Measurements from ENCODE around the gene ALKBH2.
"Not testable (repeated sequence)": the region's sequence is repeated elsewhere in the genome, so short reads cannot be mapped to it uniquely, and the experiment has no call there.

ALKBH2 gene

DNA sequence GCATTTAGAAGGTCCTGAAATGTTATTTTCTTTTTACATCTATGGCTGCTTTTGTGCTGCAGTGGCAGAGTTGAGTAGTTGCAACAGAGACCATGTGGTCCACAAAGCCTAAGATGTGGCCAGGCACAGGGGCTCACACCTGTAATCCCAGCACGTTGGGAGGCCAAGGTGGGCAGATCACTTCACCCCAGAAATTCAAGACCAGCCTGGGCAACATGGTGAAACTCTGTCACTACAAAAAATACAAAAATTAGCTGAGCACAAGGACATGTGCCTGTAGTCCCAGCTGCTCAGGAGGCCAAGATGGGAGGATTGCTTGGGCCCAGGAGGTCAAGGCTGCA is 27.4 kb downstream of the ALKBH2 start:
- DNase-seq (ENCODE audit: low read depth) = no peak

DNA sequence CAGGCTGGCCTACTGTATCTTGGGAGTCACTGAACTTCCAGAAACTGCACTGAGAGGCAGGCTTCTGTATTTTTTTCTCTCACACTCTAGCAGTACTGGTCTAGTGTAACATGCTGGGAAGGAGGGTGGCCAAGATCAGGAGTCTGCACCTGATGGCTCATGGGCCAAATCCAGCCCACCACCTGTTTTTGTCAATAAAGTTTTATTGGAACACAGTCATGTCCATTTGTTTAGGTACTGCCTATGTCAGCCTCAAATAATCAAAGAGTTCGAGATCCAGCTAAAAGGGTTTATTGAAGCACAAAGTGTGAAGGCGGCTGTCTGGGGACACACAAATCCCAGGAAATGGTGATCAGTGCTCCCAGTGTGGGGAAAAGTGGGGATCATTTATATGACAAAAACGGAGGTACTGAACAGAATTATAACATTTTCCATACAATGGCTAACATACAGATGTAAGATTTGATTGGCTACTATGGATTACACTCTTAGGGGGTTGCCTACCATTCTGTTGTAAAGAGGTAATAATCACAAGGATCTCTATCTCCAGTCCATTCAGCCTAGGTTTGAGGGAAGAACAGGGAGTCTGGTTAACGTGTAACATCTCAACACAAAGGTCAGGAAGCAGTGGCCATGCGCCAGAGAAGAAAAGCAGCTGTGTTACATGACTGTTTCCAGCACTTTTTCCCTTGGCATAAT is 28.0 kb downstream of the ALKBH2 start:
- no peak for DNase-seq (ENCODE audit: low read depth)

DNA sequence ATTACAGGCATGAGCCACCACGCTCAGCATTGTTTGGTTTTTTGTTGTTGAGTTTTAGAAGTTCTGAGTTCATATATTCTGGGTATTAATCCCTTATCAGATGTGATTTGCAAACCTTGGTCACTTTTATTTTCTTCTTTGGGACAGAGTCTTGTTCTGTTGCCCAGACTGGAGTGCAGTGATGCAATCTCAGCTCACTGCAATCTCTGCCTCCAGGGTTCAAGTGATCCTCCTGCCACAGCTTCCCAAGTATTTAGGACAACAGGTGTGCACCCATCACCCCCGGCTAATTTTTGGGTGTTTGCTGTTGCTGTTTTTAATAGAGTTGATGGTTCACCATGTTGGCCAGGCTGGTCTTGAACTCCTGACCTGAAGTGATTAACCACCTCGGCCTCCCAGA is 29.1 kb downstream of the ALKBH2 start:
- no peak for DNase-seq (ENCODE audit: low read depth)

DNA sequence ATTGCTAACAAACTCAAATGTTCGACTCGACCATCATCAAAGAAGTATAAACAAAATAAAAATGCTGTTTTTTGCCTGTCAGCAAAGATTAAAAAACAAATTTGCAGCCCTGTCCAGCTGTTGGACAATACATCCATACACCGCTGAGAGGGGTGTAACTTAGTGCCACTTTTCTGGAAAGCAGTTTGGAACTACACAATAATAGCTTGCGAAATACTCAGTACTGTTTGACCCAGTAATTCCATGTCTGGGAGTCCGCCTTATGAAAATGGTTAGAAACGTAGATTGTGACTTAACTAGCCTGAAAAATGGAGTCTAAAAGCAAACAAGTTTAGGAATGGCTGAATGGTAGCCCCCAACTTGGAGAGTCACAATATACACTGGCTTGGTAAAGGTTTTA is 34.5 kb downstream of the ALKBH2 start:
- no peak for DNase-seq (ENCODE audit: low read depth)

DNA sequence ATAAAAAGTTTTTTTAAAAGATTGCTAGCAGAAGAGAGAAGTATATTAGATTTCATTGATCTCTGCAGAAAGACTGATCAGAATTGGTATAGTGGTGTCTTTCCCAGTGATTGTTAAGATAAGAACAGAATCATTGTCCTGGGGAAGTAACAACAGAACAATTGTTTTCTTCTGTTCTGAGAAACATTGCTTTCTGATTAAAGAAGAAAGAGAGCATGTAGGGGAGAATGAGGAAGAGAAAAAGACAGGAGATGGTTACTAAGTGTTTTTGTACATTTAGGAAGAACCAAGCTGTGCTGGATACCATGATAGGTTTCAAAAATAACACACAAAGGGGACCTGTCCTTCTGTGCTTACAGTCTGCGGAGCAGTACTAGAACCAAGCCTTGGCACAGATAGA is 35.9 kb downstream of the ALKBH2 start:
- DNase-seq (ENCODE audit: low read depth) = no peak

DNA sequence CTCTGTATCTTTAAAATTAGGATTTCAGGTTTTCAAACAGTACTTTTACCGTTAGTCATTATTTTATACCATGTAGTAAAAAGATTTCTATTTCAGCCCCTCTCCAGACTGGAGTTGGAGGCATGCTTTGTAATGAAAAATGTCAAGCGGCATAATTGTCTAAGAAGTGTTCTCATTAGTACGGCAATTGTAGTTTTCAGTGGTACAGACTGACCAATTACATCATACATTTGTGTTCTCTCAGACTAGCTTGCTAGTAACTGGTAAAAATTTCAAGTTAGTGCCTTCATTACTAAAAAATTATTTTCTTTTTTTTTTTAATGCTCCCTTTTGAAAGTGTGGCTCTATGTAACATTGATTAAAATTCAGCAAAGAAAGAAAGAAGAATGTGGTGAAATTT is 36.4 kb downstream of the ALKBH2 start:
- no peak for DNase-seq (ENCODE audit: low read depth)

DNA sequence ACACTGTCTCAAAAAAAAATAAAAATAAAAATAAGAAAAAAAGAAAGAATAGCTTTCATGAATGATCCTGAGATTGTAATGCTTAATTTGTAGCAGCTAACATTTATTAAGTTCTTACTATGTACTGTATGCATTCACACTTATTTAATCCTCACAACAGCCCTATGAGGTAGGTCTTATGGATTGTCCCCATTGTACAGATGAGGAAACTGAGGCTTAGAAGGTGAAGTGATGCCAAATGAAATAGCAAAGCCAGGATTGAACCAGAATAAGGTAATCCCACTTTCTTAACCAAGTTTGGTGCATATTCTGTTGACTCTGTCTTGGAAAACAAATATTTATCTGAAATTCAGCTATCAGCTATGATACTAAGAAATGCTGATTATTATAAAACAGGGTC is 38.8 kb downstream of the ALKBH2 start:
- DNase-seq (ENCODE audit: low read depth) = no peak

DNA sequence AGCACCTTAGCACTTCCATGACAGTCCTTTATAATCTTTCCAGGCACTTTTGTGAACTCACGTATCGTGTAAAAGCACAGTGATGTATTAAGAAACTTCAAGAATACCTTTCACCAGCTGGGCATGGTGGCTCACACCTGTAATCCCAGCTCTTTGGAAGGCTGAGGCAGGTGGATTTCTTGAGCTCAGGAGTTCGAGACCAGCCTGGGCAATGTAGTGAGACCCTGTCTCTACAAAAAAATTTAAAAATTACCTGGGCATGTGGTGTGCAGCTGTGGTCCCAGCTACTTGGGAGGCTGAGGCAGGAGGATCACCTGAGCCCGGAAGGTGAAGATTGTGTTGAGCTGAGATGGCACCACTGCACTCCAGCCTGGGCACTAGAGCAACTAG is 39.2 kb downstream of the ALKBH2 start:
- not testable (repeated sequence) for DNase-seq (ENCODE audit: low read depth)

DNA sequence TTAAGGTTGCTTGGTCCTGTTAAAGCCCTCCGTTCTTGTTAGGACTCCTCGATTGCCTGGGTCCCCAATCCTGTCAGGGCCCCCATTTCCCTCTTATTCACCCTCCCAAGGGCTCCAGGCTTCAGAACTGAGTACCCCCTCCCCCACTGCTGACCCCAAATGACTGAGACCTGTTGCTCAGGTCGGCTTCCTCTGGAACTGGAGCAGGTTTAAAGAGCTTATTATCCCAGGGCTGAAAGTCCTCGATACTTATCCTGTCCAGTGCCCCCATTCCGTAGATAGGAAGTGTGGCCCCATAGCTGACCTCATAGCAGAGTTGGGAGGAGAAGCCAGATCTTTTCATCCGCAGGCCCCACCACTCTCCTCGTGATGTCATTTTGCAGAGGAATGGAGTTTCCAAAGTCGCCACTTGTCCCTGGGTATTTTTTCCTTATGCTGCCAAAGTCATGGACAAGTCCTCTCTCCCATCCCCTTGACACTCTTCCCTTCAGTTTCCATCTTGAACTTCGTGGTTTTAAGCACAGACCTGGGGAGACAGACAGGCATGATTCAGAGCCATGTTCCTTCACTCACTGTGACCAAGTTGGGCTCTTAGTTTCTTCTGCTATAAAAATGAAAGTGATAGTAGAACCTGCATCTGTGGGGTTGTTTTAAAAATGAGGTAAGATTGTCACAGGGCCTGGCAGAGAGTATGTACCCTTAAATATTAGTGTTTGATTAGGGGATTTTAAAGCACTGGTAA is 39.7 kb downstream of the ALKBH2 start:
- no peak for DNase-seq (ENCODE audit: low read depth)

DNA sequence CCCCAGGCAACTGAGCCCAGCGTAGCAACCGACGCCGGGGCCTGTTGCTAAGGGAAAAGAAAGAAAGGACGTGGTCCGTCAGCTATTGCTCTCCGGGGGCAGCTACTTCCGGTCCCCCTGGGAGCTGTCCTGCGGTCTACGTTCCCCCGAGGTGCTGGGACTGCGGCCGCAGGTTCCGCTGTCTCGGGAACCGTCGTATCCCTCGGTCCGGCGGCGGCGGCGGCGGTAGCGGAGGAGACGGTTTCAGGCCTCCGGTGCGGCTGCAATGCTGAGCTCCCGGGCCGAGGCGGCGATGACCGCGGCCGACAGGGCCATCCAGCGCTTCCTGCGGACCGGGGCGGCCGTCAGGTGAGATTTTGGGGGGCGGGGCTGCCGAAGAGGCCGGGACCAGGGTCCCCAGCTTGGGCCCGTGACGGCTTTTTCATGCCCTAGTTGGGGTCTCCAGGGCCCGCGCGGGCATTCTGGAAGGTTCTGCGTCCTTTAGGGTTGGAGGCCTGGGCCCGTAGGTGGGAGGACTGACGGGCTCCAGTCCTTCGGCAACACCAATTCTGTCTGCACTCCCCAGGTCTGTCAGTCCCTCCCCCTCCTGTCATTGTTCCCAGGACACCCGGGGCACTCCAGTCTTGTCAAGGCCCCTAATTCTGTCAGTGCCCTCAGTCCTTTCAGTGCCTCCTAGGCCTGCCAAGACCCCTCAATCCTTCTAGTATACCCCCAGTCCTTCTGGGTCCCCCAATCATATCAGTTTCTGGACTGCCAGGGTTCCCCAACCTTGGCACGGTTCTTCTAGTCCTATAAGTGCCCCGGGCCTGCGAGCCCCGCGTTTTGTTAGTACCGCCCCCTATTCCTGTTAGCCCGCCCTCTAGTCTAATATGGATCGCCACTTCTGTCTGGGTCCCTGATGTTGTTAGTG is 40.6 kb downstream of the ALKBH2 start, which contains the start of gene USP30:
USP30 (plus strand) TSS at position 163 of the 910 bp plus-strand sequence; CDS start at position 266, 103 bp downstream.
- DNase-seq (ENCODE audit: low read depth) = peak; percentile 72

DNA sequence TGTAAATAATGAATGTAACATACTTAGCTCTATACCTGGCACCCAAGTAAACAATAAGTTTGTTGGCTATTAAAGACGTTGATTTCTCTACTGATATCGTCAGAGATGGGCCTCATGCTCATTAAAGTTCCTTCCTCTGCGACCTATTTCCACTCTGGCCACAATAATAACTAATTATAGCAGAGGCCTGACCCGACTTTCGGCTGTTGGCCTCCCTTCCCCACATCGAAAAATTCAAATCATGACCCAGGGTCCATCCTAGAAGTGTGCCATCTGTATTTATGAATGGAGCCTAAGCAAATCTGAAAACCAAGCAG is 41.2 kb downstream of the ALKBH2 start:
- no peak for DNase-seq (ENCODE audit: low read depth)

DNA sequence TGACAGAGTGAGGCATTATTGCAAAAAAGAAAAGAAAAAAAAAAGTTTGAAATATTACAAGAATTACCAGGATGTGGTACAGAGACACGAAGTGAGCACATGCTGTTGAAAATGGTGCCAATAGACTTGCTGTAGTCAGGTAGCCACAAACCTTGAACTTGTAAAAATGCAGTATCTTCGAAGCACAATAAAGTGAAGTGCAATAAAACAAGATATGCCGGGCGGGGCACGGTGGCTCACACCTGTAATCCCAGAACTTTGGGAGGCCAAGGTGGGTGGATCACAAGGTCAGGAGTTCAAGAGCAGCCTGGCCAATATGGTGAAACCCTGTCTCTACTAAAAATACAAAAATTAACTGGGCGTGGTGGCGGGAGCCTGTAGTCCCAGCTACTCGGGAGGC is 43.5 kb downstream of the ALKBH2 start:
- DNase-seq (ENCODE audit: low read depth) = not testable (repeated sequence)

DNA sequence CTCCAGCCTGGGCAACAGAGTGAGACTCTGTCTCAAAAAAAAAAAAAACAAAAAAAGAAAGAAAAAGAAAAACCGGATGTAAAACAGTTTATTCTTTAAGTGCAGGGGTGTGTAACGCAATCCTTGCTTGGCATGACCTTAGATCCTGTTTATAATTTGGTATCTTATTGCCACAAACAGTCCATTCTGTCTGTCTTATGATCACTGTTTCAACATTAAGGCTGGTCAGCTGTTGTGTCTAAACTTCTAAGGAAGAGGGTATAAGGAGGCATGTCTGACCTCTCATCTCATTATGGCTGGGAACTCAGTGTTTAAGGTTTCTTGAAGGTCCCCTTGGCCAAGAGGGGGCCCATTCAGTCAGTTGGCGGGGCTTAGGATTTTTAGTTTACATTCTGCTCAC is 44.6 kb downstream of the ALKBH2 start:
- DNase-seq (ENCODE audit: low read depth) = not testable (repeated sequence)

DNA sequence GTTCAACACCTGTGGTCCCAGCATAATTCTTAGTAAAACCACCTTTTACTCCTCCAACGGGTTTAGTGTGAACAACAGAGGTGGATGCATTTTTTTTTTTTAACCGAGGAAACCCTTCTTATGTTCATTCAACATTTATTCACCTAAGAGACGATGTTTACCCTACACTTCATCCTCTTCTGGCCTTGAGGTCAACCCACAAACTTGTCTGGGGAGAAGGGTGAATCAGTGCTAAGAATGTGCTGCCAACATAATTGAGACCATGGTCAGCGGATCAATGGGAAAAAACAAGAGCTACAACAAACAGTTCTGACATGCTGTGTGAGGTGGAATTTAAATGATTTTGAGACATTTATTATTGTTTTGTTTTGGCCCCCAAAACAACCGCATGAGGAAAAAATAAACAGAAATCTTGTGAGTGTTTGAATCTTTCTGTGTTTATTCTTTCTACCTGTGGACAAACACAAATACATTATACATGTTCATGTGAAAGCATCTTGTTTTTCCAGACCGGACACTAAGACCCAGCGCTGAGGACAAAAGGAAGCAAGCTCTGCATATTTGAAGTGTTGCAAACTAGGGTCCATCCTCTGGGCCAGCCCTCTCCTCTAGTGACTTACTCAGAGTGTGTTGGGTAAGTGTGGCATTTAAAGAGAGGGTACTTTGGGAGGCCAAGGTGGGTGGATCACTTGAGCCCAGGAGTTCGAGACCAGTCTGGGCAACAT is 46.0 kb downstream of the ALKBH2 start:
- no peak for DNase-seq (ENCODE audit: low read depth)

DNA sequence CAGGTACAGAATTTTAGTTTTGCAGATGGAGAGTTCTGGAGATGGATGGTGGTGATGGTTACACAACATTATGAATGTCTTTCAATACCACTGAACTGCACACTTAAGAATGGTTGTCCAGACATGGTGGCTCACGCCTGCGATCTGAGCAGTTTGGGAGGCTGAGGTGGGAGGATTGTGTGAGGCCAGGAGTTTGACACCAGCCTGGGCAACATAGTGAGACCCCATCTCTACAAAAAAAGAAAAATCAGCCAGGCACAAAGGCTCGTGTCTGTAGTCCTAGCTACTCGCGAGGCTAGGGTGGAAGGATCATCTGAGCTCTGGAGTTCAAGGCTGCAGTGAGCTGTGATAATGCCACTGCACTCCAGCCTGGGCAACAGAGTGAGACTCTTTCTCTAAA is 49.0 kb downstream of the ALKBH2 start:
- DNase-seq (ENCODE audit: low read depth) = no peak

Data from activated T-helper 9 cell treated with anti-CD3 and anti-CD28 coated beads, Interleukin-2, amount 50 U/mL, for 16 hours (primary cell).